HEK293 (cell line): ENCODE measurements around the gene GTPBP4.

ENCODE experiments used
- CTCF ChIA-PET: fragments of 350-600 bp; formaldehyde crosslinking; extraction: SDS; loops from one replicate; lab custom pipeline; 2021; ENCODE audit warnings: antibody characterized with exemption; lab: Yijun Ruan, JAX
- POLR2A ChIA-PET: fragments of 300-600 bp; formaldehyde crosslinking; extraction: SDS; loops from one replicate; lab custom pipeline; 2020; ENCODE audit warnings: antibody characterized with exemption, inconsistent platforms; lab: Yijun Ruan, JAX
- H3K27ac ChIP-seq: fragments of 200-500 bp; sonication (Bioruptor generic); 2 replicates; pipeline ENCODE4 v1.5.1; 2014; ENCODE audit warnings: low read depth, low read length, control low read depth, inconsistent platforms; ENCODE audit errors: extremely low read depth
- H3K36me3 ChIP-seq, 2 experiments: fragments of 200-500 bp in 1 of 2; sonication (Bioruptor generic) in 1 of 2; 1 replicate in 1 of 2; 2 replicates in 1 of 2; pipeline ENCODE4 v1.5.1; 2014 to 2017; ENCODE audit warnings: inconsistent platforms in 2 of 2, low read length in 2 of 2; ENCODE audit not compliant: control insufficient read depth in 2 of 2, insufficient read depth in 1 of 2
- H3K4me1 ChIP-seq: fragments of 200-500 bp; sonication (Bioruptor generic); 2 replicates; pipeline ENCODE4 v1.5.1; 2014; ENCODE audit warnings: mild to moderate bottlenecking, low read length, inconsistent platforms; ENCODE audit not compliant: control insufficient read depth, insufficient read depth
- H3K4me3 ChIP-seq: 2 replicates; pipeline ENCODE4 v1.5.1; 2011; ENCODE audit warnings: low read depth, mild to moderate bottlenecking, control low read depth, low read length, moderate library complexity
- H3K9me3 ChIP-seq: fragments of 200-500 bp; sonication (Bioruptor generic); 2 replicates; pipeline ENCODE4 v1.5.1; 2014; ENCODE audit warnings: low read depth, low read length, inconsistent platforms; ENCODE audit not compliant: control insufficient read depth, insufficient read depth
- INSM2 ChIP-seq: fragments of 450-650 bp; formaldehyde crosslinking; IDR thresholded peaks from 2 replicates; pipeline ENCODE4 v1.5.1; 2016; ENCODE audit warnings: missing biosample characterization, missing genetic modification characterization
- KLF10 ChIP-seq: fragments of 450-650 bp; IDR thresholded peaks from 2 replicates; pipeline ENCODE4 v1.5.1; 2018; ENCODE audit warnings: missing biosample characterization, mild to moderate bottlenecking, missing genetic modification characterization
- KLF8 ChIP-seq: fragments of 450-650 bp; formaldehyde crosslinking; IDR thresholded peaks from 2 replicates; pipeline ENCODE4 v1.5.1; 2016; ENCODE audit warnings: missing biosample characterization, missing genetic modification characterization
- MYNN ChIP-seq: fragments of 450-650 bp; formaldehyde crosslinking; IDR thresholded peaks from 2 replicates; pipeline ENCODE4 v1.5.1; 2016; ENCODE audit warnings: missing biosample characterization, missing genetic modification characterization, borderline replicate concordance
- PRDM1 ChIP-seq: fragments of 450-650 bp; formaldehyde crosslinking; IDR thresholded peaks from 2 replicates; pipeline ENCODE4; 2016; ENCODE audit warnings: missing biosample characterization, missing genetic modification characterization
- REPIN1 ChIP-seq: fragments of 450-650 bp; formaldehyde crosslinking; IDR thresholded peaks from 2 replicates; pipeline ENCODE4 v1.5.1; 2017; ENCODE audit warnings: missing biosample characterization, missing genetic modification characterization, low read depth
- SCRT1 ChIP-seq: fragments of 450-650 bp; formaldehyde crosslinking; IDR thresholded peaks from 2 replicates; pipeline ENCODE4 v1.5.1; 2016; ENCODE audit warnings: missing biosample characterization, missing genetic modification characterization, borderline replicate concordance
- SP7 ChIP-seq: fragments of 450-650 bp; formaldehyde crosslinking; IDR thresholded peaks from 2 replicates; pipeline ENCODE4 v1.5.1; 2016; ENCODE audit warnings: missing biosample characterization, missing genetic modification characterization
- ZBTB20 ChIP-seq: fragments of 450-650 bp; formaldehyde crosslinking; IDR thresholded peaks from 2 replicates; pipeline ENCODE4 v1.5.1; 2016; ENCODE audit warnings: missing biosample characterization, missing genetic modification characterization
- ZBTB8A ChIP-seq: fragments of 450-650 bp; formaldehyde crosslinking; IDR thresholded peaks from 2 replicates; pipeline ENCODE4 v1.5.1; 2016; ENCODE audit warnings: missing biosample characterization, missing genetic modification characterization
- ZFP37 ChIP-seq: fragments of 450-650 bp; formaldehyde crosslinking; IDR thresholded peaks from 2 replicates; pipeline ENCODE4 v1.5.1; 2016; ENCODE audit warnings: missing biosample characterization, missing genetic modification characterization
- ZNF121 ChIP-seq: fragments of 450-650 bp; formaldehyde crosslinking; IDR thresholded peaks from 2 replicates; pipeline ENCODE4 v1.5.1; 2016; ENCODE audit warnings: missing biosample characterization, missing genetic modification characterization
- ZNF18 ChIP-seq: fragments of 450-650 bp; formaldehyde crosslinking; IDR thresholded peaks from 2 replicates; pipeline ENCODE4 v1.5.1; 2016; ENCODE audit warnings: missing biosample characterization, missing genetic modification characterization
- ZNF311 ChIP-seq: fragments of 450-650 bp; formaldehyde crosslinking; IDR thresholded peaks from 2 replicates; pipeline ENCODE4 v1.5.1; 2017; ENCODE audit warnings: missing biosample characterization, missing genetic modification characterization, borderline replicate concordance
- ZNF324 ChIP-seq: fragments of 450-650 bp; formaldehyde crosslinking; IDR thresholded peaks from 2 replicates; pipeline ENCODE4 v1.5.1; 2016; ENCODE audit warnings: missing biosample characterization, missing genetic modification characterization
- ZNF335 ChIP-seq: fragments of 450-650 bp; formaldehyde crosslinking; conservative IDR thresholded peaks from 2 replicates; pipeline ENCODE4 v1.5.1; 2016; ENCODE audit warnings: missing biosample characterization, missing genetic modification characterization
- ZNF426 ChIP-seq: fragments of 450-650 bp; formaldehyde crosslinking; IDR thresholded peaks from 2 replicates; pipeline ENCODE4 v1.5.1; 2017; ENCODE audit warnings: missing biosample characterization, missing genetic modification characterization, mild to moderate bottlenecking, inconsistent platforms, moderate library complexity
- ZNF600 ChIP-seq: fragments of 450-650 bp; formaldehyde crosslinking; IDR thresholded peaks from 2 replicates; pipeline ENCODE4 v1.5.1; 2016; ENCODE audit warnings: missing biosample characterization, missing genetic modification characterization
- ZNF76 ChIP-seq: fragments of 450-650 bp; formaldehyde crosslinking; IDR thresholded peaks from 2 replicates; pipeline ENCODE4; 2016; ENCODE audit warnings: low read depth, missing biosample characterization, missing genetic modification characterization, borderline replicate concordance
- ZNF785 ChIP-seq: fragments of 450-650 bp; formaldehyde crosslinking; IDR thresholded peaks from 2 replicates; pipeline ENCODE4 v1.5.1; 2016; ENCODE audit warnings: missing biosample characterization, missing genetic modification characterization
- TF ChIP-seq, protein P1 (sequence below): fragments of 450-650 bp; formaldehyde crosslinking; IDR thresholded peaks from 2 replicates; pipeline ENCODE4 v1.5.1; 2016; ENCODE audit warnings: missing biosample characterization, missing genetic modification characterization
- TF ChIP-seq, protein P2 (sequence below): fragments of 450-650 bp; formaldehyde crosslinking; IDR thresholded peaks from 2 replicates; pipeline ENCODE4 v1.5.1; 2016; ENCODE audit warnings: missing biosample characterization, missing genetic modification characterization, borderline replicate concordance
- TF ChIP-seq, protein P3 (sequence below): fragments of 450-650 bp; IDR thresholded peaks from 2 replicates; pipeline ENCODE4 v1.5.1; 2018; ENCODE audit warnings: missing biosample characterization, mild to moderate bottlenecking, missing genetic modification characterization

Gene GTPBP4

GRCh38 chr10:1050145-1050544 is 61.9 kb downstream of the GTPBP4 start:
- Histone ChIP-seq H3K36me3 (peaks cover 0 to 37% of the 10 kb centered on the region in 2 experiments), H3K4me3 (peak overlapping the region; percentile 65), H3K4me1 (peaks cover 7% of the 10 kb centered on the region), H3K9me3 (no peaks in the 10 kb centered on the region), H3K27ac (peak overlapping the region; percentile 97)
- TF ChIP-seq ZBTB8A (no peak), MYNN (tag by site-specific recombination) (peak; percentile 74; the same call in 1 of the 2 replicates)
- ChIA-PET CTCF (interaction anchor here (0.6 kb wide), 2 partner anchors 15 to 1950 kb away, joined by 3 to 5 read pairs; no protein-coding TSS in a partner anchor), POLR2A (interaction anchor here (1.1 to 1.7 kb wide), 2 partner anchors 64 to 491 kb away, joined by 3 to 5 read pairs; no protein-coding TSS in a partner anchor)

DNA sequence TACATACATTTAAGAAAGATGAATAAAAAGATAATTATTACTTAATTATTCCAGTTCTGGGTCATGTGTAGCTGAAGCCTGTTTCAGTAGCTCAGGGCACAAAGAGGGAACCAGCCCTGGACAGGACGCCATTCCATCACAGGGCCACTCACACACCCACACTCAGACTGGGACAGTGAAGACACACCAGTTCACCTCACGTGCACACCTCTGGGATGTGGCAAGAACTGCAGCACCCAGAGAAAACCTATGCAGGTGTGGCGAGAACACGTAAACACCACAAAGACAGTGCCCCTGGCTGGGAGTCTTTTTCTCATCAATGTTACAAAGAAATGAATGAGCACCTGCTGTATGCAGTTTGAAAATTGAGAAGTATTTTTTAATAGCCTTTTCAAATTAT is 62.3 kb downstream of the GTPBP4 start:
- Histone ChIP-seq H3K9me3 (no peaks in the 10 kb centered on the region), H3K4me3 (peak overlapping the region; percentile 65), H3K36me3 (peaks cover 0 to 37% of the 10 kb centered on the region in 2 experiments), H3K27ac (no peak overlapping the region), H3K4me1 (peaks cover 9% of the 10 kb centered on the region)
- CTCF ChIA-PET, result interaction anchor here (0.6 kb wide), 1 partner anchor 15 kb away, joined by 5 read pairs; no protein-coding TSS in a partner anchor
- POLR2A ChIA-PET, result no interaction called here
- no peak for TF ChIP-seq PRDM1
- no peak for TF ChIP-seq ZNF426 (tag by site-specific recombination)
- TF ChIP-seq, protein P1, sequence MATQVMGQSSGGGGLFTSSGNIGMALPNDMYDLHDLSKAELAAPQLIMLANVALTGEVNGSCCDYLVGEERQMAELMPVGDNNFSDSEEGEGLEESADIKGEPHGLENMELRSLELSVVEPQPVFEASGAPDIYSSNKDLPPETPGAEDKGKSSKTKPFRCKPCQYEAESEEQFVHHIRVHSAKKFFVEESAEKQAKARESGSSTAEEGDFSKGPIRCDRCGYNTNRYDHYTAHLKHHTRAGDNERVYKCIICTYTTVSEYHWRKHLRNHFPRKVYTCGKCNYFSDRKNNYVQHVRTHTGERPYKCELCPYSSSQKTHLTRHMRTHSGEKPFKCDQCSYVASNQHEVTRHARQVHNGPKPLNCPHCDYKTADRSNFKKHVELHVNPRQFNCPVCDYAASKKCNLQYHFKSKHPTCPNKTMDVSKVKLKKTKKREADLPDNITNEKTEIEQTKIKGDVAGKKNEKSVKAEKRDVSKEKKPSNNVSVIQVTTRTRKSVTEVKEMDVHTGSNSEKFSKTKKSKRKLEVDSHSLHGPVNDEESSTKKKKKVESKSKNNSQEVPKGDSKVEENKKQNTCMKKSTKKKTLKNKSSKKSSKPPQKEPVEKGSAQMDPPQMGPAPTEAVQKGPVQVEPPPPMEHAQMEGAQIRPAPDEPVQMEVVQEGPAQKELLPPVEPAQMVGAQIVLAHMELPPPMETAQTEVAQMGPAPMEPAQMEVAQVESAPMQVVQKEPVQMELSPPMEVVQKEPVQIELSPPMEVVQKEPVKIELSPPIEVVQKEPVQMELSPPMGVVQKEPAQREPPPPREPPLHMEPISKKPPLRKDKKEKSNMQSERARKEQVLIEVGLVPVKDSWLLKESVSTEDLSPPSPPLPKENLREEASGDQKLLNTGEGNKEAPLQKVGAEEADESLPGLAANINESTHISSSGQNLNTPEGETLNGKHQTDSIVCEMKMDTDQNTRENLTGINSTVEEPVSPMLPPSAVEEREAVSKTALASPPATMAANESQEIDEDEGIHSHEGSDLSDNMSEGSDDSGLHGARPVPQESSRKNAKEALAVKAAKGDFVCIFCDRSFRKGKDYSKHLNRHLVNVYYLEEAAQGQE (tag by site-specific recombination), result no peak
- TF ChIP-seq ZNF785 (tag by site-specific recombination), result no peak
- 0 out of 2 replicates have a peak, but pooled peaks have one; percentile 34 for TF ChIP-seq INSM2 (tag by site-specific recombination)
- TF ChIP-seq KLF10 (tag by site-specific recombination), result no peak
- TF ChIP-seq ZFP37 (tag by site-specific recombination), result no peak
- TF ChIP-seq, protein P2, sequence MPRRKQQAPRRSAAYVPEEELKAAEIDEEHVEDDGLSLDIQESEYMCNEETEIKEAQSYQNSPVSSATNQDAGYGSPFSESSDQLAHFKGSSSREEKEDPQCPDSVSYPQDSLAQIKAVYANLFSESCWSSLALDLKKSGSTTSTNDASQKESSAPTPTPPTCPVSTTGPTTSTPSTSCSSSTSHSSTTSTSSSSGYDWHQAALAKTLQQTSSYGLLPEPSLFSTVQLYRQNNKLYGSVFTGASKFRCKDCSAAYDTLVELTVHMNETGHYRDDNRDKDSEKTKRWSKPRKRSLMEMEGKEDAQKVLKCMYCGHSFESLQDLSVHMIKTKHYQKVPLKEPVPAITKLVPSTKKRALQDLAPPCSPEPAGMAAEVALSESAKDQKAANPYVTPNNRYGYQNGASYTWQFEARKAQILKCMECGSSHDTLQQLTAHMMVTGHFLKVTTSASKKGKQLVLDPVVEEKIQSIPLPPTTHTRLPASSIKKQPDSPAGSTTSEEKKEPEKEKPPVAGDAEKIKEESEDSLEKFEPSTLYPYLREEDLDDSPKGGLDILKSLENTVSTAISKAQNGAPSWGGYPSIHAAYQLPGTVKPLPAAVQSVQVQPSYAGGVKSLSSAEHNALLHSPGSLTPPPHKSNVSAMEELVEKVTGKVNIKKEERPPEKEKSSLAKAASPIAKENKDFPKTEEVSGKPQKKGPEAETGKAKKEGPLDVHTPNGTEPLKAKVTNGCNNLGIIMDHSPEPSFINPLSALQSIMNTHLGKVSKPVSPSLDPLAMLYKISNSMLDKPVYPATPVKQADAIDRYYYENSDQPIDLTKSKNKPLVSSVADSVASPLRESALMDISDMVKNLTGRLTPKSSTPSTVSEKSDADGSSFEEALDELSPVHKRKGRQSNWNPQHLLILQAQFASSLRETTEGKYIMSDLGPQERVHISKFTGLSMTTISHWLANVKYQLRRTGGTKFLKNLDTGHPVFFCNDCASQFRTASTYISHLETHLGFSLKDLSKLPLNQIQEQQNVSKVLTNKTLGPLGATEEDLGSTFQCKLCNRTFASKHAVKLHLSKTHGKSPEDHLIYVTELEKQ (tag by site-specific recombination), result no peak
- no peak for TF ChIP-seq KLF8
- no peak for TF ChIP-seq ZNF335 (tag by site-specific recombination)
- TF ChIP-seq ZNF76 (tag by site-specific recombination), result no peak
- TF ChIP-seq SCRT1 (tag by site-specific recombination), result no peak
- TF ChIP-seq ZNF324, result no peak
- TF ChIP-seq ZNF311 (tag by site-specific recombination), result no peak
- 0 out of 2 replicates have a peak, but pooled peaks have one; percentile 8 for TF ChIP-seq SP7 (tag by site-specific recombination)
- TF ChIP-seq ZBTB20, result 0 out of 2 replicates have a peak, but pooled peaks have one; percentile 12
- TF ChIP-seq ZNF600 (tag by site-specific recombination), result peak; percentile 95
- TF ChIP-seq, protein P3, sequence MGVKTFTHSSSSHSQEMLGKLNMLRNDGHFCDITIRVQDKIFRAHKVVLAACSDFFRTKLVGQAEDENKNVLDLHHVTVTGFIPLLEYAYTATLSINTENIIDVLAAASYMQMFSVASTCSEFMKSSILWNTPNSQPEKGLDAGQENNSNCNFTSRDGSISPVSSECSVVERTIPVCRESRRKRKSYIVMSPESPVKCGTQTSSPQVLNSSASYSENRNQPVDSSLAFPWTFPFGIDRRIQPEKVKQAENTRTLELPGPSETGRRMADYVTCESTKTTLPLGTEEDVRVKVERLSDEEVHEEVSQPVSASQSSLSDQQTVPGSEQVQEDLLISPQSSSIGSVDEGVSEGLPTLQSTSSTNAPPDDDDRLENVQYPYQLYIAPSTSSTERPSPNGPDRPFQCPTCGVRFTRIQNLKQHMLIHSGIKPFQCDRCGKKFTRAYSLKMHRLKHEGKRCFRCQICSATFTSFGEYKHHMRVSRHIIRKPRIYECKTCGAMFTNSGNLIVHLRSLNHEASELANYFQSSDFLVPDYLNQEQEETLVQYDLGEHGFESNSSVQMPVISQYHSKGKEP (tag by site-specific recombination), result 0 out of 2 replicates have a peak, but pooled peaks have one; percentile 8
- TF ChIP-seq ZNF121, result no peak
- peak; percentile 78 for TF ChIP-seq ZNF18
- TF ChIP-seq REPIN1, result no peak
